ENCODE data around the gene RNF225. TPM values are rescaled to one million over a fixed set of nuclear protein-coding genes. Genes with fewer than 3 reads are reported as not detected.

RNF225 gene
- total and polyA plus RNA-seq, 2 of the 13 experiments (the other 11 are each of a cell fraction or from before 2014, with no cell fraction given) = not detected

DNA sequence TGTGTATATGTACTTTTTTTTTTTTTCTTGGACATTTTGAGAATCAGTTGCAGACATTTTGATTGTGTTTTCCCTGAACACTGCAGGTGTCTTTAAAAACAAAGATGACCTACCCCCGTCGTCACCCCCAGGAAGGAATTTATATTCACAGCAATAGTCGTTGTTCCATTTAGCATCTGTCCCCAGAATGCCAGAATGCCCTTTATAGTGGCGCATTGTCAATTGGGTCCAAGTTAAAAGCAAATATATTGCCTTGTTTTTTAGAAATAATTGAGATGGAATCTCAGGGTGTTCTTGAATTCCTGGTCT, 1.8 kb upstream of the RNF225 start:
- no peak overlapping the region for H3K9ac ChIP-seq (ENCODE audit: insufficient read depth, low read depth, low read length)
- intact Hi-C loops (cut with micrococcal nuclease; ENCODE audit: unreplicated experiment) = no loop called here
- H3K9me3 ChIP-seq (ENCODE audit: low read length) = no peaks in the 10 kb centered on the region
- 97% methylated on average over 4 of the region's 4 CpGs for WGBS (ENCODE audit: low lambda C conversion rate)
- no peak overlapping the region for H2AFZ ChIP-seq (ENCODE audit: low read length)
- DNase-seq (ENCODE audit: low spot score) = no peak
- CTCF ChIA-PET (ENCODE audit: low intra/inter-chr PET ratio, low total read pairs) = no interaction called here
- TF ChIP-seq ZNF775 (CRISPR knock-in tag; IDR thresholded peaks at IDR 0.05; ENCODE audit: borderline replicate concordance) = no peak
- peak; percentile 27; the same call in 1 of the 2 replicates for TF ChIP-seq RBFOX2 (IDR thresholded peaks at IDR 0.05; ENCODE audit: low read depth, low read length)
- ATAC-seq = no peak
- H3K36me3 ChIP-seq (replicated peaks in 1 of 2; ENCODE audit: control insufficient read depth in 1 of 2, insufficient read depth in 2 of 2, low read length in 2 of 2) = peaks cover 12 to 53% of the 10 kb centered on the region in 2 experiments
- H3K4me2 ChIP-seq (ENCODE audit: low read depth, low read length) = no peak overlapping the region
- POLR2A ChIA-PET = no interaction called here
- no peak for FAIRE-seq
- peaks cover 23% of the 10 kb centered on the region for H3K79me2 ChIP-seq (ENCODE audit: insufficient read depth, low read length)
- H4K20me1 ChIP-seq (ENCODE audit: insufficient read depth, low read length) = peaks cover 37% of the 10 kb centered on the region
- no peak overlapping the region for H3K27ac ChIP-seq (ENCODE audit: extremely low read length, insufficient read depth, low read length)
- no peak overlapping the region for H3K4me3 ChIP-seq (replicated peaks in 1 of 3; ENCODE audit: insufficient read depth in 1 of 3, low read depth in 2 of 3, low read length in 3 of 3)
- BruUV-seq (replicated peaks) = no TSS peak
- no peaks in the 10 kb centered on the region for H3K27me3 ChIP-seq (ENCODE audit: control insufficient read depth in 1 of 2, insufficient read depth in 2 of 2, low read length in 2 of 2)
- H3K4me1 ChIP-seq (ENCODE audit: insufficient read depth, low read length) = peaks cover 22% of the 10 kb centered on the region
- in situ Hi-C loops (cut with HindIII; ENCODE audit: extremely low pct_ligation_motif_present, low pct_unique_long_range_greater_than_20kb) = no loop called here

GRCh38 chr19:58394821-58395219, 636 bp upstream of the RNF225 start:
- H3K4me2 ChIP-seq (ENCODE audit: low read depth, low read length) = no peak overlapping the region
- 88% methylated on average over 1 of the region's 3 CpGs for WGBS (ENCODE audit: low lambda C conversion rate)
- H3K36me3 ChIP-seq (replicated peaks in 1 of 2; ENCODE audit: control insufficient read depth in 1 of 2, insufficient read depth in 2 of 2, low read length in 2 of 2) = peaks cover 12 to 47% of the 10 kb centered on the region in 2 experiments
- no peak overlapping the region for H3K27ac ChIP-seq (ENCODE audit: extremely low read length, insufficient read depth, low read length)
- no TSS peak for BruUV-seq (replicated peaks)
- peaks cover 32% of the 10 kb centered on the region for H4K20me1 ChIP-seq (ENCODE audit: insufficient read depth, low read length)
- in situ Hi-C loops (cut with HindIII; ENCODE audit: extremely low pct_ligation_motif_present, low pct_unique_long_range_greater_than_20kb) (no loop called here), intact Hi-C loops (cut with micrococcal nuclease; ENCODE audit: unreplicated experiment) (no loop called here)
- H3K79me2 ChIP-seq (ENCODE audit: insufficient read depth, low read length) = peaks cover 14% of the 10 kb centered on the region
- FAIRE-seq (no peak), DNase-seq (ENCODE audit: low spot score) (no peak), ATAC-seq (peak; percentile 1; the same call in 2 of the 3 replicates)
- H3K4me1 ChIP-seq (ENCODE audit: insufficient read depth, low read length) = peaks cover 21% of the 10 kb centered on the region
- ChIA-PET POLR2A (no interaction called here), CTCF (ENCODE audit: low intra/inter-chr PET ratio, low total read pairs) (no interaction called here)
- H3K9me3 ChIP-seq (ENCODE audit: low read length) = no peaks in the 10 kb centered on the region
- H3K4me3 ChIP-seq (replicated peaks in 1 of 3; ENCODE audit: insufficient read depth in 1 of 3, low read depth in 2 of 3, low read length in 3 of 3) = no peak overlapping the region
- H2AFZ ChIP-seq (ENCODE audit: low read length) = no peak overlapping the region
- H3K27me3 ChIP-seq (ENCODE audit: control insufficient read depth in 1 of 2, insufficient read depth in 2 of 2, low read length in 2 of 2) = no peaks in the 10 kb centered on the region
- no peak overlapping the region for H3K9ac ChIP-seq (ENCODE audit: insufficient read depth, low read depth, low read length)
- TF ChIP-seq ZNF460 (CRISPR knock-in tag; IDR thresholded peaks at IDR 0.05; ENCODE audit: borderline replicate concordance) = no peak
- no peak for TF ChIP-seq CAMTA2 (CRISPR knock-in tag; IDR thresholded peaks at IDR 0.05; ENCODE audit: borderline replicate concordance)
- 0 out of 2 replicates have a peak, but pooled peaks have one; percentile 33 for TF ChIP-seq ZNF343 (CRISPR knock-in tag; IDR thresholded peaks at IDR 0.05)
- peak; percentile 41 for TF ChIP-seq MAFF (IDR thresholded peaks at IDR 0.05; ENCODE audit: low read depth, low read length)
- TF ChIP-seq GRHL1 (CRISPR knock-in tag; conservative IDR thresholded peaks at IDR 0.05) = no peak
- TF ChIP-seq, protein P1, sequence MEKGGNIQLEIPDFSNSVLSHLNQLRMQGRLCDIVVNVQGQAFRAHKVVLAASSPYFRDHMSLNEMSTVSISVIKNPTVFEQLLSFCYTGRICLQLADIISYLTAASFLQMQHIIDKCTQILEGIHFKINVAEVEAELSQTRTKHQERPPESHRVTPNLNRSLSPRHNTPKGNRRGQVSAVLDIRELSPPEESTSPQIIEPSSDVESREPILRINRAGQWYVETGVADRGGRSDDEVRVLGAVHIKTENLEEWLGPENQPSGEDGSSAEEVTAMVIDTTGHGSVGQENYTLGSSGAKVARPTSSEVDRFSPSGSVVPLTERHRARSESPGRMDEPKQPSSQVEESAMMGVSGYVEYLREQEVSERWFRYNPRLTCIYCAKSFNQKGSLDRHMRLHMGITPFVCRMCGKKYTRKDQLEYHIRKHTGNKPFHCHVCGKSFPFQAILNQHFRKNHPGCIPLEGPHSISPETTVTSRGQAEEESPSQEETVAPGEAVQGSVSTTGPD (CRISPR knock-in tag; IDR thresholded peaks at IDR 0.05) = no peak
- no peak for TF ChIP-seq ELK4 (CRISPR knock-in tag; IDR thresholded peaks at IDR 0.05; ENCODE audit: borderline replicate concordance)
- no peak for TF ChIP-seq KDM5A (IDR thresholded peaks at IDR 0.05; ENCODE audit: borderline replicate concordance, low read length)
- TF ChIP-seq POLR2A (IDR thresholded peaks at IDR 0.05; ENCODE audit: insufficient read depth in 1 of 2, low read depth in 2 of 2, low read length in 2 of 2) = peak in 1 of 2 experiments; percentile 21; a peak in 1 of 4 replicates
